Stimulated activated memory B cell treated with anti-CD40 and anti-IgM and Interleukin-4, amounts not matched to agents 10 μg/mL and 1 μg/mL and 100 μg/mL, for 72 hours (primary cell): ENCODE results near the gene GLRA3.
"Not testable (repeated sequence)": the region's sequence is repeated elsewhere in the genome, so short reads cannot be mapped to it uniquely, and the experiment has no call there.

Experiments used
- ATAC-seq: fragments of 150-1000 bp; cut with Tn5 transposase; 2 replicates; pipeline ENCODE4 v1.10.0; 2021
- H3K27ac Mint-ChIP-seq: one replicate; pipeline ENCODE4 v1.8.0; 2022; ENCODE audit warnings: mild to moderate bottlenecking, mixed read lengths
- H3K27me3 Mint-ChIP-seq: one replicate; pipeline ENCODE4 v1.8.0; 2022; ENCODE audit warnings: mixed read lengths
- H3K36me3 Mint-ChIP-seq: one replicate; pipeline ENCODE4 v1.8.0; 2022; ENCODE audit warnings: mixed read lengths
- H3K4me1 Mint-ChIP-seq: one replicate; pipeline ENCODE4 v1.8.0; 2022; ENCODE audit warnings: mixed read lengths
- H3K4me3 Mint-ChIP-seq: one replicate; pipeline ENCODE4 v1.8.0; 2022; ENCODE audit warnings: mild to moderate bottlenecking, moderate library complexity, mixed read lengths
- H3K9me3 Mint-ChIP-seq: one replicate; pipeline ENCODE4 v1.8.0; 2022; ENCODE audit warnings: mixed read lengths

The GLRA3 gene

GRCh38 chr4:174708381-174708780, 120.7 kb downstream of the GLRA3 start:
- H3K27ac Mint-ChIP-seq, result no peak overlapping the region
- no peaks in the 10 kb centered on the region for H3K36me3 Mint-ChIP-seq
- no peaks in the 10 kb centered on the region for H3K27me3 Mint-ChIP-seq
- peaks cover 2% of the 10 kb centered on the region for H3K9me3 Mint-ChIP-seq
- no peak for ATAC-seq
- no peak overlapping the region for H3K4me3 Mint-ChIP-seq
- H3K4me1 Mint-ChIP-seq, result no peaks in the 10 kb centered on the region

- no peaks in the 10 kb centered on the region for H3K36me3 Mint-ChIP-seq
- ATAC-seq, result no peak
- peaks cover 2% of the 10 kb centered on the region for H3K9me3 Mint-ChIP-seq
- H3K4me1 Mint-ChIP-seq, result no peaks in the 10 kb centered on the region
- H3K4me3 Mint-ChIP-seq, result no peak overlapping the region
- H3K27me3 Mint-ChIP-seq, result no peaks in the 10 kb centered on the region
- no peak overlapping the region for H3K27ac Mint-ChIP-seq
These were observed 121.1 kb downstream of the GLRA3 start for GRCh38 chr4:174707902-174708301.

- Mint-ChIP-seq H3K9me3 (peaks cover 2% of the 10 kb centered on the region), H3K27ac (peak overlapping the region; percentile 20), H3K36me3 (no peaks in the 10 kb centered on the region), H3K27me3 (no peaks in the 10 kb centered on the region), H3K4me1 (no peaks in the 10 kb centered on the region), H3K4me3 (no peak overlapping the region)
- ATAC-seq, result peak; percentile 85
These were observed 121.9 kb downstream of the GLRA3 start for GRCh38 chr4:174707051-174707676.

GRCh38 chr4:174702979-174703478, 126.0 kb downstream of the GLRA3 start:
- H3K4me3 Mint-ChIP-seq, result no peak overlapping the region
- H3K27ac Mint-ChIP-seq, result no peak overlapping the region
- H3K36me3 Mint-ChIP-seq, result no peaks in the 10 kb centered on the region
- peaks cover 2% of the 10 kb centered on the region for H3K9me3 Mint-ChIP-seq
- ATAC-seq, result no peak
- H3K4me1 Mint-ChIP-seq, result no peaks in the 10 kb centered on the region
- no peaks in the 10 kb centered on the region for H3K27me3 Mint-ChIP-seq

GRCh38 chr4:174699654-174700053, 129.4 kb downstream of the GLRA3 start:
- Mint-ChIP-seq H3K27me3 (no peaks in the 10 kb centered on the region), H3K4me3 (no peak overlapping the region), H3K9me3 (peaks cover under 1% of the 10 kb centered on the region), H3K27ac (no peak overlapping the region), H3K4me1 (no peaks in the 10 kb centered on the region), H3K36me3 (no peaks in the 10 kb centered on the region)
- ATAC-seq, result no peak

GRCh38 chr4:174697896-174698295, 131.2 kb downstream of the GLRA3 start:
- no peaks in the 10 kb centered on the region for H3K9me3 Mint-ChIP-seq
- H3K36me3 Mint-ChIP-seq, result no peaks in the 10 kb centered on the region
- no peak for ATAC-seq
- H3K27me3 Mint-ChIP-seq, result no peaks in the 10 kb centered on the region
- no peak overlapping the region for H3K4me3 Mint-ChIP-seq
- no peak overlapping the region for H3K27ac Mint-ChIP-seq
- H3K4me1 Mint-ChIP-seq, result no peaks in the 10 kb centered on the region

- no peaks in the 10 kb centered on the region for H3K27me3 Mint-ChIP-seq
- no peaks in the 10 kb centered on the region for H3K4me1 Mint-ChIP-seq
- no peaks in the 10 kb centered on the region for H3K36me3 Mint-ChIP-seq
- H3K27ac Mint-ChIP-seq, result no peak overlapping the region
- no peak for ATAC-seq
- no peak overlapping the region for H3K4me3 Mint-ChIP-seq
- no peaks in the 10 kb centered on the region for H3K9me3 Mint-ChIP-seq
These were observed 131.8 kb downstream of the GLRA3 start for GRCh38 chr4:174697202-174697601.

GRCh38 chr4:174696657-174697056, 132.4 kb downstream of the GLRA3 start:
- no peak for ATAC-seq
- no peak overlapping the region for H3K27ac Mint-ChIP-seq
- no peaks in the 10 kb centered on the region for H3K27me3 Mint-ChIP-seq
- H3K4me1 Mint-ChIP-seq, result no peaks in the 10 kb centered on the region
- H3K9me3 Mint-ChIP-seq, result no peaks in the 10 kb centered on the region
- no peaks in the 10 kb centered on the region for H3K36me3 Mint-ChIP-seq
- no peak overlapping the region for H3K4me3 Mint-ChIP-seq

GRCh38 chr4:174691876-174692275, 137.2 kb downstream of the GLRA3 start:
- H3K27ac Mint-ChIP-seq, H3K36me3 Mint-ChIP-seq, ATAC-seq, H3K9me3 Mint-ChIP-seq, H3K4me3 Mint-ChIP-seq, H3K4me1 Mint-ChIP-seq, H3K27me3 Mint-ChIP-seq: not testable (repeated sequence)

GRCh38 chr4:174690665-174691064, 138.4 kb downstream of the GLRA3 start:
- H3K27me3 Mint-ChIP-seq, result no peaks in the 10 kb centered on the region
- peaks cover 7% of the 10 kb centered on the region for H3K9me3 Mint-ChIP-seq
- H3K27ac Mint-ChIP-seq, result no peak overlapping the region
- peaks cover 5% of the 10 kb centered on the region for H3K36me3 Mint-ChIP-seq
- H3K4me1 Mint-ChIP-seq, result no peaks in the 10 kb centered on the region
- no peak overlapping the region for H3K4me3 Mint-ChIP-seq
- no peak for ATAC-seq

- ATAC-seq, result no peak
- Mint-ChIP-seq H3K27ac (no peak overlapping the region), H3K4me1 (no peaks in the 10 kb centered on the region), H3K27me3 (no peaks in the 10 kb centered on the region), H3K4me3 (no peak overlapping the region), H3K9me3 (peaks cover 7% of the 10 kb centered on the region), H3K36me3 (peaks cover 5% of the 10 kb centered on the region)
These were observed 139.4 kb downstream of the GLRA3 start for GRCh38 chr4:174689618-174690017.

- no peaks in the 10 kb centered on the region for H3K4me1 Mint-ChIP-seq
- H3K27me3 Mint-ChIP-seq, result no peaks in the 10 kb centered on the region
- no peak for ATAC-seq
- peaks cover 5% of the 10 kb centered on the region for H3K36me3 Mint-ChIP-seq
- peaks cover 7% of the 10 kb centered on the region for H3K9me3 Mint-ChIP-seq
- no peak overlapping the region for H3K27ac Mint-ChIP-seq
- no peak overlapping the region for H3K4me3 Mint-ChIP-seq
These were observed 142.2 kb downstream of the GLRA3 start for GRCh38 chr4:174686826-174687225.

- no peak overlapping the region for H3K27ac Mint-ChIP-seq
- H3K27me3 Mint-ChIP-seq, result no peaks in the 10 kb centered on the region
- H3K4me3 Mint-ChIP-seq, result no peak overlapping the region
- no peaks in the 10 kb centered on the region for H3K36me3 Mint-ChIP-seq
- no peaks in the 10 kb centered on the region for H3K4me1 Mint-ChIP-seq
- ATAC-seq, result no peak
- no peaks in the 10 kb centered on the region for H3K9me3 Mint-ChIP-seq
These were observed 147.2 kb downstream of the GLRA3 start for GRCh38 chr4:174681723-174682300.

- no peaks in the 10 kb centered on the region for H3K36me3 Mint-ChIP-seq
- H3K9me3 Mint-ChIP-seq, result no peaks in the 10 kb centered on the region
- H3K27ac Mint-ChIP-seq, result no peak overlapping the region
- ATAC-seq, result no peak
- H3K27me3 Mint-ChIP-seq, result no peaks in the 10 kb centered on the region
- H3K4me3 Mint-ChIP-seq, result no peak overlapping the region
- no peaks in the 10 kb centered on the region for H3K4me1 Mint-ChIP-seq
These were observed 154.7 kb downstream of the GLRA3 start for GRCh38 chr4:174674305-174674840.

GRCh38 chr4:174673865-174674264, 155.2 kb downstream of the GLRA3 start:
- no peak for ATAC-seq
- Mint-ChIP-seq H3K27me3 (no peaks in the 10 kb centered on the region), H3K36me3 (no peaks in the 10 kb centered on the region), H3K9me3 (no peaks in the 10 kb centered on the region), H3K4me1 (no peaks in the 10 kb centered on the region), H3K27ac (no peak overlapping the region), H3K4me3 (no peak overlapping the region)

- Mint-ChIP-seq H3K4me3 (no peak overlapping the region), H3K27ac (no peak overlapping the region), H3K36me3 (no peaks in the 10 kb centered on the region), H3K4me1 (no peaks in the 10 kb centered on the region), H3K27me3 (no peaks in the 10 kb centered on the region), H3K9me3 (no peaks in the 10 kb centered on the region)
- ATAC-seq, result no peak
These were observed 156.8 kb downstream of the GLRA3 start for GRCh38 chr4:174672276-174672675.
